ENCODE data around the gene YARS1. TPM values are rescaled to one million over a fixed set of nuclear protein-coding genes. Genes with fewer than 3 reads are reported as not detected.
A peak's percentile ranks its signal among the peaks of the same experiment; 100 is the strongest.

The YARS1 gene
- total and polyA plus RNA-seq, 2 experiments from 2014 or later = 134 to 182 TPM

DNA sequence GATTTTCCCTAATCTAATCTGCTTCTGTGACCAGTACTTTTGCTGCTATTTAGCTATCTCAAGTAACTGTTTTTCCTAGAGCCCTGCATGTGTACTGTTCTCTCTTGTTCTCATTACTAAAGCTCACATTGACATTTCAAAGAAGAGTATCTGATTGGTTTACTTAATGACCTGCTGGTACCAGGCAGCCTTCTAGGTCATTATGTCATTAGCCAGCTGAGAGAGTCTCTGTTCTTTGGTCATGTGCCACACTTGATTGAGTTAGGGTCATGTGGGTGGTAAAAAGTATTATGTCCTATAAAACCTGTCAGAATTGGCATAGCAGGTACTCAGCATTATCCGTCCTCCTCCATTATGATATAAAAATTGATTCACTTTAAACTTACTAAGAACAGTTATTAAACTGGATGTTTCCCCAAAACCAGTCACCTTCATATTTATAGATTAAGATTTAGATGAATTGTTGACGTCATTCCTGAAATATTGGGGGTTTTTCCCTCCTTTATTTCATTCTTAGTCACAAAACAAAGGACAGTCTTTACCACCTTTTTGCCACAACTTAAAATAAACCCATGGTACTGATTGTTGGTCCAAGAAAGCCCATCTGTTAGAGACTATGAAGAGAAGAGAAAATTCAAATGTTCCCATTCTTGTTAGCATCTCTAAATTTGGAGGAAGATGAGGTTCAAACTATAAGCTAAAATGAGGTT lies 31.4 kb upstream of the YARS1 start:
- no peaks in the 10 kb centered on the region; the same call in 2 of the 3 replicates for H3K4me1 Mint-ChIP-seq
- no peaks in the 10 kb centered on the region for H3K79me2 ChIP-seq (replicated peaks; ENCODE audit: insufficient read depth)
- H3K4me2 ChIP-seq = no peak overlapping the region
- H3K4me3 Mint-ChIP-seq = no peak overlapping the region
- peaks cover 3% of the 10 kb centered on the region for H3K27me3 Mint-ChIP-seq (ENCODE audit: insufficient read depth, low read depth, poor library complexity)
- no peak for TF ChIP-seq NANOG (IDR thresholded peaks at IDR 0.05; ENCODE audit: borderline replicate concordance)
- TF ChIP-seq POLR2AphosphoS5 (IDR thresholded peaks at IDR 0.05; ENCODE audit: low read depth) = no peak
- TF ChIP-seq CREB1 (CRISPR knock-in tag; IDR thresholded peaks at IDR 0.05; ENCODE audit: low read depth) = no peak
- TF ChIP-seq REST (IDR thresholded peaks at IDR 0.05; ENCODE audit: unreplicated experiment) = no peak
- TF ChIP-seq, protein P1, sequence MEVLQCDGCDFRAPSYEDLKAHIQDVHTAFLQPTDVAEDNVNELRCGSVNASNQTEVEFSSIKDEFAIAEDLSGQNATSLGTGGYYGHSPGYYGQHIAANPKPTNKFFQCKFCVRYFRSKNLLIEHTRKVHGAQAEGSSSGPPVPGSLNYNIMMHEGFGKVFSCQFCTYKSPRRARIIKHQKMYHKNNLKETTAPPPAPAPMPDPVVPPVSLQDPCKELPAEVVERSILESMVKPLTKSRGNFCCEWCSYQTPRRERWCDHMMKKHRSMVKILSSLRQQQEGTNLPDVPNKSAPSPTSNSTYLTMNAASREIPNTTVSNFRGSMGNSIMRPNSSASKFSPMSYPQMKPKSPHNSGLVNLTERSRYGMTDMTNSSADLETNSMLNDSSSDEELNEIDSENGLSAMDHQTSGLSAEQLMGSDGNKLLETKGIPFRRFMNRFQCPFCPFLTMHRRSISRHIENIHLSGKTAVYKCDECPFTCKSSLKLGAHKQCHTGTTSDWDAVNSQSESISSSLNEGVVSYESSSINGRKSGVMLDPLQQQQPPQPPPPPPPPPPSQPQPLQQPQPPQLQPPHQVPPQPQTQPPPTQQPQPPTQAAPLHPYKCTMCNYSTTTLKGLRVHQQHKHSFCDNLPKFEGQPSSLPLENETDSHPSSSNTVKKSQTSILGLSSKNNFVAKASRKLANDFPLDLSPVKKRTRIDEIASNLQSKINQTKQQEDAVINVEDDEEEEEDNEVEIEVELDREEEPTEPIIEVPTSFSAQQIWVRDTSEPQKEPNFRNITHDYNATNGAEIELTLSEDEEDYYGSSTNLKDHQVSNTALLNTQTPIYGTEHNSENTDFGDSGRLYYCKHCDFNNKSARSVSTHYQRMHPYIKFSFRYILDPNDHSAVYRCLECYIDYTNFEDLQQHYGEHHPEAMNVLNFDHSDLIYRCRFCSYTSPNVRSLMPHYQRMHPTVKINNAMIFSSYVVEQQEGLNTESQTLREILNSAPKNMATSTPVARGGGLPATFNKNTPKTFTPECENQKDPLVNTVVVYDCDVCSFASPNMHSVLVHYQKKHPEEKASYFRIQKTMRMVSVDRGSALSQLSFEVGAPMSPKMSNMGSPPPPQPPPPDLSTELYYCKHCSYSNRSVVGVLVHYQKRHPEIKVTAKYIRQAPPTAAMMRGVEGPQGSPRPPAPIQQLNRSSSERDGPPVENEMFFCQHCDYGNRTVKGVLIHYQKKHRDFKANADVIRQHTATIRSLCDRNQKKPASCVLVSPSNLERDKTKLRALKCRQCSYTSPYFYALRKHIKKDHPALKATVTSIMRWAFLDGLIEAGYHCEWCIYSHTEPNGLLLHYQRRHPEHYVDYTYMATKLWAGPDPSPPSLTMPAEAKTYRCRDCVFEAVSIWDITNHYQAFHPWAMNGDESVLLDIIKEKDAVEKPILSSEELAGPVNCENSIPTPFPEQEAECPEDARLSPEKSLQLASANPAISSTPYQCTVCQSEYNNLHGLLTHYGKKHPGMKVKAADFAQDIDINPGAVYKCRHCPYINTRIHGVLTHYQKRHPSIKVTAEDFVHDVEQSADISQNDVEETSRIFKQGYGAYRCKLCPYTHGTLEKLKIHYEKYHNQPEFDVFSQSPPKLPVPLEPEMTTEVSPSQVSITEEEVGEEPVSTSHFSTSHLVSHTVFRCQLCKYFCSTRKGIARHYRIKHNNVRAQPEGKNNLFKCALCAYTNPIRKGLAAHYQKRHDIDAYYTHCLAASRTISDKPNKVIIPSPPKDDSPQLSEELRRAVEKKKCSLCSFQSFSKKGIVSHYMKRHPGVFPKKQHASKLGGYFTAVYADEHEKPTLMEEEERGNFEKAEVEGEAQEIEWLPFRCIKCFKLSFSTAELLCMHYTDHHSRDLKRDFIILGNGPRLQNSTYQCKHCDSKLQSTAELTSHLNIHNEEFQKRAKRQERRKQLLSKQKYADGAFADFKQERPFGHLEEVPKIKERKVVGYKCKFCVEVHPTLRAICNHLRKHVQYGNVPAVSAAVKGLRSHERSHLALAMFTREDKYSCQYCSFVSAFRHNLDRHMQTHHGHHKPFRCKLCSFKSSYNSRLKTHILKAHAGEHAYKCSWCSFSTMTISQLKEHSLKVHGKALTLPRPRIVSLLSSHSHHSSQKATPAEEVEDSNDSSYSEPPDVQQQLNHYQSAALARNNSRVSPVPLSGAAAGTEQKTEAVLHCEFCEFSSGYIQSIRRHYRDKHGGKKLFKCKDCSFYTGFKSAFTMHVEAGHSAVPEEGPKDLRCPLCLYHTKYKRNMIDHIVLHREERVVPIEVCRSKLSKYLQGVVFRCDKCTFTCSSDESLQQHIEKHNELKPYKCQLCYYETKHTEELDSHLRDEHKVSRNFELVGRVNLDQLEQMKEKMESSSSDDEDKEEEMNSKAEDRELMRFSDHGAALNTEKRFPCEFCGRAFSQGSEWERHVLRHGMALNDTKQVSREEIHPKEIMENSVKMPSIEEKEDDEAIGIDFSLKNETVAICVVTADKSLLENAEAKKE (CRISPR knock-in tag; IDR thresholded peaks at IDR 0.05) = no peak
- TF ChIP-seq, protein P2, sequence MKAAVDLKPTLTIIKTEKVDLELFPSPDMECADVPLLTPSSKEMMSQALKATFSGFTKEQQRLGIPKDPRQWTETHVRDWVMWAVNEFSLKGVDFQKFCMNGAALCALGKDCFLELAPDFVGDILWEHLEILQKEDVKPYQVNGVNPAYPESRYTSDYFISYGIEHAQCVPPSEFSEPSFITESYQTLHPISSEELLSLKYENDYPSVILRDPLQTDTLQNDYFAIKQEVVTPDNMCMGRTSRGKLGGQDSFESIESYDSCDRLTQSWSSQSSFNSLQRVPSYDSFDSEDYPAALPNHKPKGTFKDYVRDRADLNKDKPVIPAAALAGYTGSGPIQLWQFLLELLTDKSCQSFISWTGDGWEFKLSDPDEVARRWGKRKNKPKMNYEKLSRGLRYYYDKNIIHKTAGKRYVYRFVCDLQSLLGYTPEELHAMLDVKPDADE (IDR thresholded peaks at IDR 0.05) = no peak
- TF ChIP-seq ZNF331 (CRISPR knock-in tag; IDR thresholded peaks at IDR 0.05; ENCODE audit: low read depth) = no peak
- no peak for TF ChIP-seq CTCF (conservative IDR thresholded peaks at IDR 0.05; ENCODE audit: low read depth in 2 of 2)
- no peak for TF ChIP-seq EZH2 (IDR thresholded peaks at IDR 0.05; ENCODE audit: low read depth, unreplicated experiment)
- no peak for TF ChIP-seq STAT1 (IDR thresholded peaks at IDR 0.05; ENCODE audit: unreplicated experiment)
- no peak overlapping the region for H3K27ac Mint-ChIP-seq
- H3K9me3 Mint-ChIP-seq = peaks cover 2% of the 10 kb centered on the region; the same call in 1 of the 3 replicates
- H3K36me3 ChIP-seq (ENCODE audit: insufficient read depth) = peaks cover 14% of the 10 kb centered on the region
- no peaks in the 10 kb centered on the region for H3K9me2 ChIP-seq (ENCODE audit: insufficient read depth)
- DNase-seq (ENCODE audit: low spot score) = no peak
- H3K4me1 ChIP-seq (ENCODE audit: insufficient read depth) = no peaks in the 10 kb centered on the region; the same call in 1 of the 2 replicates
- no peak overlapping the region for H3K4me3 ChIP-seq
- ATAC-seq = peak; percentile 34; the same call in 1 of the 3 replicates
- H3K27ac ChIP-seq (ENCODE audit: low read depth) = no peak overlapping the region
- H3K36me3 Mint-ChIP-seq (ENCODE audit: low read depth) = peaks cover 31% of the 10 kb centered on the region
- H3K27me3 ChIP-seq (ENCODE audit: insufficient read depth) = no peaks in the 10 kb centered on the region
- H4K20me1 ChIP-seq (replicated peaks; ENCODE audit: insufficient read depth) = peaks cover 5% of the 10 kb centered on the region
- H3F3A ChIP-seq (replicated peaks; ENCODE audit: low read depth) = 0 out of 2 replicates have a peak, but pooled peaks cover 4% of the 10 kb centered on the region
- H2AFZ ChIP-seq = no peak overlapping the region
